HG03039 (cell line): ENCODE measurements around the gene CLDN5.

Experiments used
- ATAC-seq: cut with Tn5 transposase; IDR thresholded peaks from one replicate; pipeline ENCODE4 v1.9.1; 2021; ENCODE audit warnings: mild to moderate bottlenecking, moderate library complexity; ENCODE audit not compliant: unreplicated experiment

Gene CLDN5

GRCh38 chr22:19524170-19525115, at the start of gene CLDN5:
Gene CLDN5 (minus strand): TSS chr22:19524410. CDS start chr22:19524255, 155 bp downstream.
- no peak for ATAC-seq

- no peak for ATAC-seq
Observed at GRCh38 chr22:19571995-19572394, 47.8 kb upstream of the CLDN5 start.

GRCh38 chr22:19571207-19571795, 47.1 kb upstream of the CLDN5 start:
- no peak for ATAC-seq

GRCh38 chr22:19569976-19570375, 45.8 kb upstream of the CLDN5 start:
- ATAC-seq: no peak

- no peak for ATAC-seq
Observed at GRCh38 chr22:19569276-19569640, 45.0 kb upstream of the CLDN5 start.

GRCh38 chr22:19568337-19569275, 44.4 kb upstream of the CLDN5 start:
- ATAC-seq: no peak

GRCh38 chr22:19567157-19568009, 43.2 kb upstream of the CLDN5 start:
- no peak for ATAC-seq

- ATAC-seq: no peak
Observed at GRCh38 chr22:19566279-19567156, 42.3 kb upstream of the CLDN5 start.

GRCh38 chr22:19565382-19566278, 41.4 kb upstream of the CLDN5 start:
- ATAC-seq: no peak

GRCh38 chr22:19559956-19560355, 35.7 kb upstream of the CLDN5 start:
- no peak for ATAC-seq

- no peak for ATAC-seq
Observed at GRCh38 chr22:19559324-19559811, 35.2 kb upstream of the CLDN5 start.

GRCh38 chr22:19556963-19557545, 32.8 kb upstream of the CLDN5 start:
- ATAC-seq: no peak

GRCh38 chr22:19555651-19556050, 31.4 kb upstream of the CLDN5 start:
- ATAC-seq: no peak

- ATAC-seq: no peak
Observed at GRCh38 chr22:19554834-19555404, 30.7 kb upstream of the CLDN5 start.

GRCh38 chr22:19553201-19553600, 29.0 kb upstream of the CLDN5 start:
- ATAC-seq: no peak

GRCh38 chr22:19550382-19550781, 26.2 kb upstream of the CLDN5 start:
- ATAC-seq: no peak

GRCh38 chr22:19549428-19549827, 25.2 kb upstream of the CLDN5 start:
- ATAC-seq: no peak
